ENCODE results near the gene RDH8.

DNA sequence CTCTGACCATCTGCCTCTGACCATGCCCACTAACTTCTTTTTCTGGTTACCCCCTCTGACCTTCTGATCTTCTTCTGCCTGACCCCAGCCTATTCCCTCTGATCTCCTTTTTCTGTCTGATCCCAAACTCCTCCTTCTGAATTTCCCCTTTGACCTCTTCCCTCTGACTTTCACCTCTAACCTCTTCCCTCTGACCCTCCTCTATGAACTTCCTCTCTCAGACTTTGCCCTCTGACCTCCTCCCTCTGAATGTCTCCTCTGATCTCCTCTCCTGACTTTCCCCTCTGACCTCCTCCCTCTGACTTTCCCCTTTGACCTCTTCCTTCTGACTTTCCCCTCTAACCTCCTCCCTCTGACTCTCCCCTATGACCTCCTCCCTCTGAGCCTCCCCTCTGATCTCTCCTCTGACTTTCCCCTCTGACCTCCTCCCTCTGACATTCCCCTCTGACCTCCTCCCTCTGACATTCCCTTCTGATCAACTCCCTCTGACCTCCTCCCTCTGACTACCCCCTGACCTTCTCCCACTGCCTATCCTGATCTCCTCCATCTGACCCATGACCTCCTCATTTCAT lies 6.4 kb upstream of the RDH8 start:
- no peak for TF ChIP-seq REST (IDR thresholded peaks at IDR 0.05; ENCODE audit: insufficient read depth in 1 of 2, low read depth in 2 of 2, low read length in 2 of 2)
- TF ChIP-seq TAF1 (IDR thresholded peaks at IDR 0.05; ENCODE audit: borderline replicate concordance, insufficient read depth, low read length): no peak
- no peak for TF ChIP-seq POLR2AphosphoS5 (IDR thresholded peaks at IDR 0.05; ENCODE audit: low read depth, low read length)
- TF ChIP-seq SIN3A (IDR thresholded peaks at IDR 0.05; ENCODE audit: borderline replicate concordance, insufficient read depth, low read length): no peak
- no peak for TF ChIP-seq FOXP2 (optimal IDR thresholded peaks at IDR 0.05; ENCODE audit: borderline replicate concordance, extremely low read depth, extremely low read length, insufficient read depth)

Measured in PFSK-1 (cell line).